SK-N-SH treated with all-trans-retinoic acid at 6 μM for 48 hours (cell line): ENCODE results near the gene LRR1.
A peak's percentile ranks its signal among the peaks of the same experiment; 100 is the strongest.

Source experiments
- ATAC-seq: fragments of 200-7000 bp; cut with Tn5 transposase; 3 replicates; pipeline ENCODE4 v1.9.1; 2020; ENCODE audit warnings: mild to moderate bottlenecking, moderate library complexity
- ARNTL ChIP-seq: fragments of 450-650 bp; formaldehyde crosslinking; IDR thresholded peaks from 2 replicates; pipeline ENCODE4 v1.5.0; 2020; ENCODE audit warnings: low read depth, mild to moderate bottlenecking, moderate library complexity, borderline replicate concordance
- BACH2 ChIP-seq: fragments of 250-450 bp; sonication (Bioruptor Pico); IDR thresholded peaks from 2 replicates; pipeline ENCODE4 v1.9.0; 2021; ENCODE audit warnings: mild to moderate bottlenecking, borderline replicate concordance
- ESRRG ChIP-seq: fragments of 250-450 bp; sonication (Bioruptor Pico); IDR thresholded peaks from 2 replicates; pipeline ENCODE4 v1.6.1; 2021; ENCODE audit warnings: mild to moderate bottlenecking
- GLIS3 ChIP-seq: fragments of 250-450 bp; sonication (Bioruptor Pico); IDR thresholded peaks from 2 replicates; pipeline ENCODE4 v1.5.0; 2020; ENCODE audit warnings: mild to moderate bottlenecking, moderate library complexity
- ISL1 ChIP-seq: fragments of 250-450 bp; sonication (Bioruptor Pico); IDR thresholded peaks from 2 replicates; pipeline ENCODE4 v2.1.2; 2022; ENCODE audit warnings: mild to moderate bottlenecking, moderate library complexity
- OSR1 ChIP-seq: fragments of 250-450 bp; sonication (Bioruptor Pico); IDR thresholded peaks from 2 replicates; pipeline ENCODE4 v1.8.0; 2022; ENCODE audit warnings: moderate library complexity, mild to moderate bottlenecking, inconsistent platforms
- RARB ChIP-seq: fragments of 250-450 bp; sonication (Bioruptor Pico); IDR thresholded peaks from 2 replicates; pipeline ENCODE4 v1.8.0; 2021; ENCODE audit warnings: mild to moderate bottlenecking, moderate library complexity
- TOX ChIP-seq: fragments of 250-450 bp; sonication (Bioruptor Pico); IDR thresholded peaks from 2 replicates; pipeline ENCODE4 v1.8.0; 2021; ENCODE audit warnings: mild to moderate bottlenecking, moderate library complexity, borderline replicate concordance
- ZC3H10 ChIP-seq: fragments of 250-450 bp; sonication (Bioruptor Pico); IDR thresholded peaks from 2 replicates; pipeline ENCODE4 v1.5.1; 2021; ENCODE audit warnings: mild to moderate bottlenecking, moderate library complexity
- ZNF565 ChIP-seq: fragments of 450-650 bp; formaldehyde crosslinking; conservative IDR thresholded peaks from 2 replicates; pipeline ENCODE4 v1.5.0; 2020; ENCODE audit warnings: low read depth, mild to moderate bottlenecking, moderate library complexity
- ZNF70 ChIP-seq: fragments of 450-650 bp; formaldehyde crosslinking; IDR thresholded peaks from 2 replicates; pipeline ENCODE4 v1.5.0; 2020; ENCODE audit warnings: mild to moderate bottlenecking, moderate library complexity
- ZNF8 ChIP-seq: fragments of 450-650 bp; formaldehyde crosslinking; IDR thresholded peaks from 2 replicates; pipeline ENCODE4 v1.5.0; 2020; ENCODE audit warnings: mild to moderate bottlenecking, moderate library complexity
- TF ChIP-seq, protein P1 (sequence below): fragments of 250-450 bp; sonication (Bioruptor Pico); IDR thresholded peaks from 2 replicates; pipeline ENCODE4 v1.5.1; 2021; ENCODE audit warnings: mild to moderate bottlenecking, moderate library complexity
- TF ChIP-seq, protein P2 (sequence below): fragments of 250-450 bp; sonication (Bioruptor Pico); IDR thresholded peaks from 2 replicates; pipeline ENCODE4 v1.8.0; 2020; ENCODE audit warnings: mild to moderate bottlenecking, moderate library complexity, borderline replicate concordance
- TF ChIP-seq, protein P3 (sequence below): fragments of 250-450 bp; sonication (Bioruptor Pico); IDR thresholded peaks from 2 replicates; pipeline ENCODE4 v1.5.0; 2020; ENCODE audit warnings: mild to moderate bottlenecking, moderate library complexity
- TF ChIP-seq, protein P4 (sequence below): fragments of 250-450 bp; sonication (Bioruptor Pico); IDR thresholded peaks from 2 replicates; pipeline ENCODE4 v1.8.0; 2021; ENCODE audit warnings: low read depth, mild to moderate bottlenecking, moderate library complexity, borderline replicate concordance
- TF ChIP-seq, protein P5 (sequence below): fragments of 250-450 bp; sonication (Bioruptor Pico); IDR thresholded peaks from 2 replicates; pipeline ENCODE4 v1.5.1; 2020; ENCODE audit warnings: low read depth, mild to moderate bottlenecking, moderate library complexity

Gene LRR1

DNA sequence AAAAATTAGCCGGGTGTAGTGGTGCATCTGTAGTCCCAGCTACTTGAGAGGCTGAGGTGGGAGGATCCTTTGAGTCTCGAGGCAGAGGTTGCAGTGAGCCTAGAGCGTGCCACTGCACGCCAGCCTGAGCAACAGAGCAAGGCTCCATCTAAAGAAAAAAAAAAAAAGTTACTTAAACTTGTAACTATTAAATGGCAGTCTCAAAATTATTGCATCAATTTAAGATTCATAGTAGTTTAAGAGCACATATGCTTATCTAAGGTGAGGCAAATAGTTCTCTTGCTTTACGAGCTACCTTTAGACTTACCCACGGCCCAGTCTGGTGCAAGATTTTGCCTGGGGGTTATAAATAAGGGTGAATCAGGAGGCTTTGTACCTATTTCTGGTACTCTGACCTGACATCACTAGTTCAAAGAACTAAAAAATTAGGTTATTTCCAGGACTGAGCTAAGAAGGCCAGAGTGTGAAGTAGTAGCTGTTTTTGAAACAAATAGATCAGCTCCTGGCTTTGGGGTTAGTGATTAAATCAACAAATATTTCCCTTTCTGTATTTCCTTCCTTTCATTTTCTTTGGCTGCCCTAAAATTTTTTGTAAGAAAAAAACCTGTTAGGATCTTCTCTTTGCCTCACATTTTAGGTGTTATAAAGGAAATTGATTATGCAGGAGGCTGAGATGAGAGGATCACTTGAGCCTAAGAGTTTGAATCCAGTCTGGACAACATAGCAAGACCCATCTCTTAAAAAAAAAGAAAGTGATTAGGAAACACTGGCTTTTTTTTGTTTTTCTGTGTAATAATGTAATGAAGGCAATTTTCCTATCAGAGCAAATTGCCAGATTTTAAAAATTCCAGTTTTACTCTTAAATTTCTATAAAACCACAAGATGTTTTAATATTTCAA is 25.4 kb downstream of the LRR1 start:
- TF ChIP-seq, protein P1, sequence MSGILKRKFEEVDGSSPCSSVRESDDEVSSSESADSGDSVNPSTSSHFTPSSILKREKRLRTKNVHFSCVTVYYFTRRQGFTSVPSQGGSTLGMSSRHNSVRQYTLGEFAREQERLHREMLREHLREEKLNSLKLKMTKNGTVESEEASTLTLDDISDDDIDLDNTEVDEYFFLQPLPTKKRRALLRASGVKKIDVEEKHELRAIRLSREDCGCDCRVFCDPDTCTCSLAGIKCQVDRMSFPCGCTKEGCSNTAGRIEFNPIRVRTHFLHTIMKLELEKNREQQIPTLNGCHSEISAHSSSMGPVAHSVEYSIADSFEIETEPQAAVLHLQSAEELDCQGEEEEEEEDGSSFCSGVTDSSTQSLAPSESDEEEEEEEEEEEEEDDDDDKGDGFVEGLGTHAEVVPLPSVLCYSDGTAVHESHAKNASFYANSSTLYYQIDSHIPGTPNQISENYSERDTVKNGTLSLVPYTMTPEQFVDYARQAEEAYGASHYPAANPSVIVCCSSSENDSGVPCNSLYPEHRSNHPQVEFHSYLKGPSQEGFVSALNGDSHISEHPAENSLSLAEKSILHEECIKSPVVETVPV (CRISPR knock-in tag): no peak
- TF ChIP-seq, protein P2, sequence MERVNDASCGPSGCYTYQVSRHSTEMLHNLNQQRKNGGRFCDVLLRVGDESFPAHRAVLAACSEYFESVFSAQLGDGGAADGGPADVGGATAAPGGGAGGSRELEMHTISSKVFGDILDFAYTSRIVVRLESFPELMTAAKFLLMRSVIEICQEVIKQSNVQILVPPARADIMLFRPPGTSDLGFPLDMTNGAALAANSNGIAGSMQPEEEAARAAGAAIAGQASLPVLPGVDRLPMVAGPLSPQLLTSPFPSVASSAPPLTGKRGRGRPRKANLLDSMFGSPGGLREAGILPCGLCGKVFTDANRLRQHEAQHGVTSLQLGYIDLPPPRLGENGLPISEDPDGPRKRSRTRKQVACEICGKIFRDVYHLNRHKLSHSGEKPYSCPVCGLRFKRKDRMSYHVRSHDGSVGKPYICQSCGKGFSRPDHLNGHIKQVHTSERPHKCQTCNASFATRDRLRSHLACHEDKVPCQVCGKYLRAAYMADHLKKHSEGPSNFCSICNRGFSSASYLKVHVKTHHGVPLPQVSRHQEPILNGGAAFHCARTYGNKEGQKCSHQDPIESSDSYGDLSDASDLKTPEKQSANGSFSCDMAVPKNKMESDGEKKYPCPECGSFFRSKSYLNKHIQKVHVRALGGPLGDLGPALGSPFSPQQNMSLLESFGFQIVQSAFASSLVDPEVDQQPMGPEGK: no peak
- TF ChIP-seq RARB (CRISPR knock-in tag): no peak
- no peak for TF ChIP-seq BACH2 (CRISPR knock-in tag)
- no peak for TF ChIP-seq ZC3H10 (CRISPR knock-in tag)
- TF ChIP-seq, protein P3, sequence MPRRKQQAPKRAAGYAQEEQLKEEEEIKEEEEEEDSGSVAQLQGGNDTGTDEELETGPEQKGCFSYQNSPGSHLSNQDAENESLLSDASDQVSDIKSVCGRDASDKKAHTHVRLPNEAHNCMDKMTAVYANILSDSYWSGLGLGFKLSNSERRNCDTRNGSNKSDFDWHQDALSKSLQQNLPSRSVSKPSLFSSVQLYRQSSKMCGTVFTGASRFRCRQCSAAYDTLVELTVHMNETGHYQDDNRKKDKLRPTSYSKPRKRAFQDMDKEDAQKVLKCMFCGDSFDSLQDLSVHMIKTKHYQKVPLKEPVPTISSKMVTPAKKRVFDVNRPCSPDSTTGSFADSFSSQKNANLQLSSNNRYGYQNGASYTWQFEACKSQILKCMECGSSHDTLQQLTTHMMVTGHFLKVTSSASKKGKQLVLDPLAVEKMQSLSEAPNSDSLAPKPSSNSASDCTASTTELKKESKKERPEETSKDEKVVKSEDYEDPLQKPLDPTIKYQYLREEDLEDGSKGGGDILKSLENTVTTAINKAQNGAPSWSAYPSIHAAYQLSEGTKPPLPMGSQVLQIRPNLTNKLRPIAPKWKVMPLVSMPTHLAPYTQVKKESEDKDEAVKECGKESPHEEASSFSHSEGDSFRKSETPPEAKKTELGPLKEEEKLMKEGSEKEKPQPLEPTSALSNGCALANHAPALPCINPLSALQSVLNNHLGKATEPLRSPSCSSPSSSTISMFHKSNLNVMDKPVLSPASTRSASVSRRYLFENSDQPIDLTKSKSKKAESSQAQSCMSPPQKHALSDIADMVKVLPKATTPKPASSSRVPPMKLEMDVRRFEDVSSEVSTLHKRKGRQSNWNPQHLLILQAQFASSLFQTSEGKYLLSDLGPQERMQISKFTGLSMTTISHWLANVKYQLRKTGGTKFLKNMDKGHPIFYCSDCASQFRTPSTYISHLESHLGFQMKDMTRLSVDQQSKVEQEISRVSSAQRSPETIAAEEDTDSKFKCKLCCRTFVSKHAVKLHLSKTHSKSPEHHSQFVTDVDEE (CRISPR knock-in tag): no peak
- TF ChIP-seq ZNF8: no peak
- no peak for TF ChIP-seq ZNF70 (CRISPR knock-in tag)
- TF ChIP-seq ARNTL (CRISPR knock-in tag): no peak
- no peak for TF ChIP-seq ISL1 (CRISPR knock-in tag)
- TF ChIP-seq GLIS3 (CRISPR knock-in tag): no peak
- TF ChIP-seq OSR1 (CRISPR knock-in tag): no peak
- no peak for TF ChIP-seq ESRRG (CRISPR knock-in tag)
- TF ChIP-seq, protein P4, sequence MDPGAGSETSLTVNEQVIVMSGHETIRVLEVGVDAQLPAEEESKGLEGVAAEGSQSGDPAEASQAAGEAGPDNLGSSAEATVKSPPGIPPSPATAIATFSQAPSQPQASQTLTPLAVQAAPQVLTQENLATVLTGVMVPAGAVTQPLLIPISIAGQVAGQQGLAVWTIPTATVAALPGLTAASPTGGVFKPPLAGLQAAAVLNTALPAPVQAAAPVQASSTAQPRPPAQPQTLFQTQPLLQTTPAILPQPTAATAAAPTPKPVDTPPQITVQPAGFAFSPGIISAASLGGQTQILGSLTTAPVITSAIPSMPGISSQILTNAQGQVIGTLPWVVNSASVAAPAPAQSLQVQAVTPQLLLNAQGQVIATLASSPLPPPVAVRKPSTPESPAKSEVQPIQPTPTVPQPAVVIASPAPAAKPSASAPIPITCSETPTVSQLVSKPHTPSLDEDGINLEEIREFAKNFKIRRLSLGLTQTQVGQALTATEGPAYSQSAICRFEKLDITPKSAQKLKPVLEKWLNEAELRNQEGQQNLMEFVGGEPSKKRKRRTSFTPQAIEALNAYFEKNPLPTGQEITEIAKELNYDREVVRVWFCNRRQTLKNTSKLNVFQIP (CRISPR knock-in tag): no peak
- TF ChIP-seq TOX: no peak
- TF ChIP-seq, protein P5, sequence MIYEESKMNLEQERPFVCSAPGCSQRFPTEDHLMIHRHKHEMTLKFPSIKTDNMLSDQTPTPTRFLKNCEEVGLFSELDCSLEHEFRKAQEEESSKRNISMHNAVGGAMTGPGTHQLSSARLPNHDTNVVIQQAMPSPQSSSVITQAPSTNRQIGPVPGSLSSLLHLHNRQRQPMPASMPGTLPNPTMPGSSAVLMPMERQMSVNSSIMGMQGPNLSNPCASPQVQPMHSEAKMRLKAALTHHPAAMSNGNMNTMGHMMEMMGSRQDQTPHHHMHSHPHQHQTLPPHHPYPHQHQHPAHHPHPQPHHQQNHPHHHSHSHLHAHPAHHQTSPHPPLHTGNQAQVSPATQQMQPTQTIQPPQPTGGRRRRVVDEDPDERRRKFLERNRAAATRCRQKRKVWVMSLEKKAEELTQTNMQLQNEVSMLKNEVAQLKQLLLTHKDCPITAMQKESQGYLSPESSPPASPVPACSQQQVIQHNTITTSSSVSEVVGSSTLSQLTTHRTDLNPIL: no peak
- no peak for TF ChIP-seq ZNF565 (CRISPR knock-in tag)
- TF ChIP-seq, all 23 proteins: peak for 0
- no peak for ATAC-seq

DNA sequence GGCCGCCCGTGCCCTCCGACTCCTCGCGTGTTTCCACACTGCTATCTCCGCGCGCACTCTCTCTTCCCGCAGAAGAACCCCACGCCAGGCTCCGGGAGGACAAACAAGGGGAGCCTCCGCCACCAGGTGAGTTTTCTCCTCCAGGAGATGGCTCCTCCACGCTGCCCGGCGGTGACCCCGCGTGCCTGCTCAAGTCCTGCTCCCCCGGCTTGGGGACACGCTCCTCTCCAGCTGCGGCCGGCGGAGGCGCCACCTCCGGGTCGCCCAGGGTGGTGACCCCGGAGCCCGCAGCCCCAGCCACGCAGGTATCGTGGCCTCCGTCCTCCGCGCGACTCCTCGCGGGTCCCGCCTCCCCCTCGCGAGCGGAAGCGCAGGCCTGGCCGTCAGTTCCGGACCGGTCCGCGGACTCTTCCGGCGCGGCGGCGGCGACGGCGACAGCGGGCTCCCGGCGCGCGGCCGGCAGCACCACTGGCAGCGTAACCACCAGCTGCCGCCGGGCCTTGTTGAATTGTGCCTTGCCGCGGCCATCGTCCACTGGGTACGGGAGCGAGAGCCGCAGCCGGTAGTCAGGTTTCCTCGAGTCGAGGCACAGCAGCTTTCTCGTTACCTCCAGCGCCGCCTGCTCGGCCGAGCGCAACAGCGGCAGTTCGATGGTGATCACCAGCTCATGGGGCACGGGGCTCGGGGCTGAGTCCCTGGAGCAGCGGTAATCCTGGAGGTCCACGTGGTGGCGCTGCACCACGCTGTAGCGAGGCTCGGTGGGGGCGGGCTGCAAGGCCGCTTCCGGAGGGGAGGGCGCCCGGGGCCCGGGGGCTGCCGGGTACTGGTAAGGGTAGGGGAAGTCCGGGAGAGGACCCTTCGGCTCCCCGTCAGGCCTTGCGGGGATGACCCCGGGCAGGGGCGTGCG is 35.2 kb downstream of the LRR1 start:
- ATAC-seq: peak; percentile 88
- TF ChIP-seq, protein P2: peak; percentile 74; the same call in 1 of the 2 replicates
- no peak for TF ChIP-seq ZNF565 (CRISPR knock-in tag)
